K562 (cell line): Measurements from ENCODE around the gene CCN5. TPM values are rescaled to one million over a fixed set of nuclear protein-coding genes. Genes with fewer than 3 reads are reported as not detected.

Experiments used
- ATAC-seq: fragments of 200-7000 bp; cut with Tn5 transposase; 3 replicates; pipeline ENCODE4 v1.9.1; 2020; ENCODE audit warnings: moderate library complexity
- BruUV-seq: library from RNA; stranded (reverse); fragments of 400-500 nt; replicated peaks from 2 replicates; lab custom pipeline; 2021; lab: Mats Ljungman, UMichigan
- CTCF ChIA-PET: fragments of 300-600 bp; formaldehyde crosslinking; extraction: SDS; loops from one replicate; lab custom pipeline; 2021; ENCODE audit warnings: low intra/inter-chr PET ratio; lab: Yijun Ruan, JAX
- POLR2A ChIA-PET: fragments of 300-600, 350-650 bp; sonication (Branson Sonifier 250); formaldehyde crosslinking; extraction: SDS; loops from one replicate; lab custom pipeline; 2021; ENCODE audit warnings: antibody characterized with exemption, inconsistent platforms; lab: Yijun Ruan, JAX
- DNase-seq, 4 experiments: peaks; one replicate each; pipeline versions ENCODE4 v3.0.0 to v3.0.0-alpha.2; 2011 to 2018; ENCODE audit warnings: low spot score in 3 of 4, mixed read lengths in 3 of 4; ENCODE audit errors: extremely low read depth in 1 of 4
- FAIRE-seq: peaks from 2 replicates; lab custom pipeline; 2011; peaks lifted over from hg19 to GRCh38; lab: Jason Lieb, UNC
- H2AFZ ChIP-seq: 2 replicates; pipeline ENCODE4 v1.6.0; 2011; ENCODE audit warnings: low read depth, low read length, control low read depth, inconsistent platforms
- H3K27ac ChIP-seq: fragments of 200-600 bp; 3 replicates; pipeline ENCODE4 v1.8.0; 2011; ENCODE audit warnings: low read depth, mild to moderate bottlenecking, control low read depth, inconsistent platforms, low read length, moderate library complexity, mixed read lengths; ENCODE audit errors: extremely low read depth
- H3K27me3 ChIP-seq, 2 experiments: fragments of 300-600 bp in 1 of 2; 2 replicates in 1 of 2; 3 replicates in 1 of 2; pipeline versions ENCODE4 v1.6.0 to v1.8.0; 2011; ENCODE audit warnings: inconsistent platforms in 2 of 2, low read length in 2 of 2, mild to moderate bottlenecking in 1 of 2, mixed read lengths in 1 of 2, moderate library complexity in 1 of 2; ENCODE audit not compliant: control insufficient read depth in 2 of 2, insufficient read depth in 2 of 2
- H3K36me3 ChIP-seq: fragments of 300-600 bp; 3 replicates; pipeline ENCODE4 v1.8.0; 2011; ENCODE audit warnings: mild to moderate bottlenecking, low read length, inconsistent platforms; ENCODE audit not compliant: control insufficient read depth, insufficient read depth
- H3K4me1 ChIP-seq, 2 experiments: fragments of 200-600 bp in 1 of 2; replicated peaks in 1 of 2; 2 replicates in 1 of 2; 3 replicates in 1 of 2; pipeline versions ENCODE4 v1.5.1 to v1.8.0; 2011; ENCODE audit warnings: inconsistent platforms in 2 of 2, low read length in 2 of 2, mild to moderate bottlenecking in 1 of 2, mixed read lengths in 1 of 2, moderate library complexity in 1 of 2; ENCODE audit not compliant: control insufficient read depth in 2 of 2, insufficient read depth in 2 of 2
- H3K4me2 ChIP-seq: 2 replicates; pipeline ENCODE4 v1.6.1; 2011; ENCODE audit warnings: low read length, control low read depth, inconsistent platforms, mixed read lengths; ENCODE audit not compliant: insufficient read depth
- H3K4me3 ChIP-seq: fragments of 200-600 bp; sonication (generic), shearing (Covaris generic); 2 replicates; pipeline ENCODE4 v1.5.1; 2016; ENCODE audit warnings: control low read depth, inconsistent platforms
- H3K79me2 ChIP-seq: fragments of 200-600 bp; 3 replicates; pipeline ENCODE4 v1.8.0; 2011; ENCODE audit warnings: low read length, inconsistent platforms; ENCODE audit not compliant: control insufficient read depth, insufficient read depth
- H3K9ac ChIP-seq, 2 experiments: 2 replicates each; pipeline versions ENCODE4 v1.6.0 to v1.6.1; 2011; ENCODE audit warnings: low read depth in 2 of 2, low read length in 2 of 2, control low read depth in 1 of 2, inconsistent platforms in 1 of 2, mild to moderate bottlenecking in 1 of 2, mixed read lengths in 1 of 2; ENCODE audit not compliant: insufficient read depth in 1 of 2
- H3K9me1 ChIP-seq: one replicate; pipeline ENCODE4 v1.6.0; 2011; ENCODE audit warnings: inconsistent platforms, mild to moderate bottlenecking, low read length, moderate library complexity; ENCODE audit not compliant: control insufficient read depth, insufficient read depth
- H3K9me3 ChIP-seq: replicated peaks from 2 replicates; pipeline ENCODE4 v1.5.1; 2011; ENCODE audit warnings: low read depth, low read length, inconsistent platforms; ENCODE audit not compliant: control insufficient read depth, insufficient read depth
- H4K20me1 ChIP-seq: replicated peaks from 2 replicates; pipeline ENCODE4 v1.6.1; 2011; ENCODE audit warnings: low read length, inconsistent platforms, mixed read lengths; ENCODE audit not compliant: control insufficient read depth, insufficient read depth
- CTBP1 ChIP-seq: fragments of 450-650 bp; IDR thresholded peaks from 2 replicates; pipeline ENCODE4 v1.6.1; 2016; ENCODE audit warnings: borderline replicate concordance
- HNRNPH1 ChIP-seq: fragments of 200-400 bp; formaldehyde crosslinking; optimal IDR thresholded peaks from 2 replicates; pipeline ENCODE3; 2017; ENCODE audit warnings: low read depth, mild to moderate bottlenecking, low read length, moderate library complexity
- MTA3 ChIP-seq: fragments of 450-650 bp; formaldehyde crosslinking; IDR thresholded peaks from 2 replicates; pipeline ENCODE4 v1.6.1; 2017; ENCODE audit warnings: mild to moderate bottlenecking, borderline replicate concordance
- POLR2G ChIP-seq: fragments of 200-400 bp; formaldehyde crosslinking; IDR thresholded peaks from 2 replicates; pipeline ENCODE4 v1.6.1; 2017; ENCODE audit warnings: low read depth, mild to moderate bottlenecking, antibody characterized with exemption, low read length, moderate library complexity
- RAD21 ChIP-seq, 2 experiments: fragments of 250-450 bp in 1 of 2; fragments of 450-650 bp in 1 of 2; sonication (Bioruptor Pico) in 1 of 2; formaldehyde crosslinking in 1 of 2; IDR thresholded peaks in 1 of 2; conservative IDR thresholded peaks in 1 of 2; 2 replicates each; pipeline versions ENCODE4 v1.4.0 to v1.8.0; 2020 to 2022; ENCODE audit warnings: mild to moderate bottlenecking in 2 of 2, moderate library complexity in 1 of 2
- SMAD2 ChIP-seq: fragments of 150-350 bp; IDR thresholded peaks from 2 replicates; pipeline ENCODE4 v1.6.1; 2014; ENCODE audit warnings: low read depth, mild to moderate bottlenecking, low read length
- THRA ChIP-seq: fragments of 450-650 bp; IDR thresholded peaks from 2 replicates; pipeline ENCODE4 v1.6.1; 2017; ENCODE audit warnings: mild to moderate bottlenecking, moderate library complexity
- ZC3H11A ChIP-seq: IDR thresholded peaks from 2 replicates; pipeline ENCODE4 v1.6.1; 2012; ENCODE audit warnings: low read depth, low read length, improper control_type of control experiment
- ZNF23 ChIP-seq: fragments of 250-450 bp; sonication (Bioruptor Pico); IDR thresholded peaks from 2 replicates; pipeline ENCODE4 v1.4.0; 2020; ENCODE audit warnings: mild to moderate bottlenecking
- ZSCAN32 ChIP-seq: fragments of 450-650 bp; formaldehyde crosslinking; IDR thresholded peaks from 2 replicates; pipeline ENCODE4 v1.4.0; 2020; ENCODE audit warnings: mild to moderate bottlenecking, moderate library complexity
- WGBS: fragments of 100-300 bp; shearing (Covaris generic); methylation state at CpG from one replicate; pipeline ENCODE4 v1.1.6; 2016; ENCODE audit warnings: low coverage, mixed read lengths; ENCODE audit not compliant: insufficient coverage; ENCODE audit errors: missing lambda C conversion rate; 5-methylcytosine and 5-hydroxymethylcytosine counted together
- in situ Hi-C: fragments of 300-500 bp; cut with MboI; formaldehyde crosslinking; loops from 4 replicates; pipeline ENCODE4 v1.15.0; 2018; ENCODE audit warnings: inconsistent platforms, mixed read lengths
- intact Hi-C: fragments of 100-400 bp; cut with micrococcal nuclease; formaldehyde crosslinking; loops from 2 replicates; pipeline ENCODE4 v1.14.2; 2022
- polyA plus RNA-seq, 8 experiments: library from polyadenylated mRNA; depleted of rRNA in 4 of 8; stranded (reverse) in 5 of 8; unstranded in 3 of 8; fragments of >200 nt; fragmentation: Nextera tagmentation in 2 of 8; fragmentation: Illumina TruSeq in 1 of 8; extraction: Ambion mirVana in 2 of 8; extraction: Trizol in 1 of 8; gene quantifications; 2 replicates each; pipeline versions ENCODE4 v1.2.1 to v1.2.3, GENCODE V29; 2011 to 2014; ENCODE audit warnings: inconsistent platforms in 1 of 8, missing spikeins in 1 of 8
- total RNA-seq, 7 experiments: library from RNA; depleted of rRNA in 6 of 7; stranded (reverse); fragments of >200 nt in 6 of 7; fragmentation: Illumina TruSeq in 2 of 7; extraction: Trizol in 2 of 7; gene quantifications; 2 replicates each; pipeline versions ENCODE4 v1.2.1 to v1.2.3, GENCODE V29; 2011 to 2021; ENCODE audit warnings: low replicate concordance in 1 of 7

CCN5 gene
- total and polyA plus RNA-seq, 9 of the 15 experiments (the other 6 are each of a cell fraction or from before 2014, with no cell fraction given): not detected

- H2AFZ ChIP-seq: no peak overlapping the region
- H3K79me2 ChIP-seq: no peaks in the 10 kb centered on the region
- no peak overlapping the region for H3K4me3 ChIP-seq
- H3K9ac ChIP-seq: no peak overlapping the region
- no peak overlapping the region for H3K4me2 ChIP-seq
- peaks cover 0 to 7% of the 10 kb centered on the region in 2 experiments; a peak in 2 of 5 replicates for H3K4me1 ChIP-seq
- H3K36me3 ChIP-seq: no peaks in the 10 kb centered on the region
- H3K27ac ChIP-seq: no peak overlapping the region
- intact Hi-C loops: no loop called here
- TF ChIP-seq POLR2G (no peak), RAD21 (CRISPR knock-in tag; conservative IDR thresholded peaks at IDR 0.05 in 1 of 2, IDR thresholded peaks at IDR 0.05 in 1 of 2) (no peak), HNRNPH1 (no peak)
- in situ Hi-C loops: no loop called here
- FAIRE-seq: no peak
- no peak for DNase-seq
- peaks cover 14 to 87% of the 10 kb centered on the region in 2 experiments; a peak in 4 of 5 replicates for H3K27me3 ChIP-seq
- H3K9me1 ChIP-seq: no peaks in the 10 kb centered on the region
- ATAC-seq: no peak
- CTCF ChIA-PET: no interaction called here
- H4K20me1 ChIP-seq: no peaks in the 10 kb centered on the region; the same call in none of the 2 replicates
- WGBS: 1% methylated on average over 17 of the region's 18 CpGs
- BruUV-seq: no TSS peak
- no peaks in the 10 kb centered on the region for H3K9me3 ChIP-seq
- POLR2A ChIA-PET: interaction anchor here (1.1 kb wide), 1 partner anchor 128 kb away, joined by 3 read pairs; no protein-coding TSS in a partner anchor
Observed at GRCh38 chr20:44756011-44756688, 41.0 kb downstream of the CCN5 start.

- Histone ChIP-seq H4K20me1 (no peaks in the 10 kb centered on the region; the same call in none of the 2 replicates), H3K4me3 (no peak overlapping the region), H3K4me2 (no peak overlapping the region), H3K27me3 (peaks cover 14 to 84% of the 10 kb centered on the region in 2 experiments; a peak in 3 of 5 replicates), H2AFZ (no peak overlapping the region), H3K9ac (no peak overlapping the region), H3K9me1 (no peaks in the 10 kb centered on the region), H3K9me3 (no peaks in the 10 kb centered on the region), H3K36me3 (no peaks in the 10 kb centered on the region), H3K27ac (no peak overlapping the region), H3K79me2 (no peaks in the 10 kb centered on the region), H3K4me1 (peaks cover 0 to 7% of the 10 kb centered on the region in 2 experiments; a peak in 2 of 5 replicates)
- in situ Hi-C loops: no loop called here
- ChIA-PET POLR2A (no interaction called here), CTCF (no interaction called here)
- no TSS peak for BruUV-seq
- WGBS: 3% methylated on average over 5 of the region's 5 CpGs
- FAIRE-seq (no peak), DNase-seq (no peak), ATAC-seq (no peak)
- intact Hi-C loops: no loop called here
- TF ChIP-seq MTA3 (no peak), ZC3H11A (no peak), THRA (no peak), SMAD2 (no peak), ZSCAN32 (CRISPR knock-in tag) (no peak), CTBP1 (no peak), ZNF23 (no peak)
Observed at GRCh38 chr20:44756956-44757355, 41.8 kb downstream of the CCN5 start.
